ENCODE results near the gene SPSB1. TPM values are rescaled to one million over a fixed set of nuclear protein-coding genes. Genes with fewer than 3 reads are reported as not detected.

The SPSB1 gene
- total and polyA plus RNA-seq, 2 experiments from 2014 or later, result 2.4 to 6.8 TPM

GRCh38 chr1:9368356-9368755 lies 75.7 kb downstream of the SPSB1 start:
- Histone ChIP-seq H3K4me3 (no peak overlapping the region), H3K4me2 (no peak overlapping the region), H3K27ac (ENCODE audit: low read depth) (no peak overlapping the region), H3K9me2 (ENCODE audit: insufficient read depth) (no peaks in the 10 kb centered on the region), H3F3A (replicated peaks; ENCODE audit: low read depth) (no peaks in the 10 kb centered on the region), H4K20me1 (replicated peaks; ENCODE audit: insufficient read depth) (no peaks in the 10 kb centered on the region; the same call in 1 of the 2 replicates), H3K79me2 (replicated peaks; ENCODE audit: insufficient read depth) (no peaks in the 10 kb centered on the region), H2AFZ (no peak overlapping the region), H3K4me1 (ENCODE audit: insufficient read depth) (no peaks in the 10 kb centered on the region), H3K36me3 (ENCODE audit: insufficient read depth) (no peaks in the 10 kb centered on the region), H3K27me3 (ENCODE audit: insufficient read depth) (no peaks in the 10 kb centered on the region)
- DNase-seq (ENCODE audit: low spot score), result no peak
- TF ChIP-seq ZNF114 (CRISPR knock-in tag; IDR thresholded peaks at IDR 0.05), result no peak
- TF ChIP-seq, protein P1, sequence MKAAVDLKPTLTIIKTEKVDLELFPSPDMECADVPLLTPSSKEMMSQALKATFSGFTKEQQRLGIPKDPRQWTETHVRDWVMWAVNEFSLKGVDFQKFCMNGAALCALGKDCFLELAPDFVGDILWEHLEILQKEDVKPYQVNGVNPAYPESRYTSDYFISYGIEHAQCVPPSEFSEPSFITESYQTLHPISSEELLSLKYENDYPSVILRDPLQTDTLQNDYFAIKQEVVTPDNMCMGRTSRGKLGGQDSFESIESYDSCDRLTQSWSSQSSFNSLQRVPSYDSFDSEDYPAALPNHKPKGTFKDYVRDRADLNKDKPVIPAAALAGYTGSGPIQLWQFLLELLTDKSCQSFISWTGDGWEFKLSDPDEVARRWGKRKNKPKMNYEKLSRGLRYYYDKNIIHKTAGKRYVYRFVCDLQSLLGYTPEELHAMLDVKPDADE (IDR thresholded peaks at IDR 0.05), result no peak
- no peak for TF ChIP-seq STAT1 (IDR thresholded peaks at IDR 0.05; ENCODE audit: unreplicated experiment)
- no peak for TF ChIP-seq ZNF331 (CRISPR knock-in tag; IDR thresholded peaks at IDR 0.05; ENCODE audit: low read depth)
- no peak for TF ChIP-seq CREB1 (CRISPR knock-in tag; IDR thresholded peaks at IDR 0.05; ENCODE audit: low read depth)
- no peak for TF ChIP-seq EZH2phosphoT487 (IDR thresholded peaks at IDR 0.05; ENCODE audit: unreplicated experiment)
- no peak for TF ChIP-seq REST (IDR thresholded peaks at IDR 0.05; ENCODE audit: unreplicated experiment)
- TF ChIP-seq, protein P2, sequence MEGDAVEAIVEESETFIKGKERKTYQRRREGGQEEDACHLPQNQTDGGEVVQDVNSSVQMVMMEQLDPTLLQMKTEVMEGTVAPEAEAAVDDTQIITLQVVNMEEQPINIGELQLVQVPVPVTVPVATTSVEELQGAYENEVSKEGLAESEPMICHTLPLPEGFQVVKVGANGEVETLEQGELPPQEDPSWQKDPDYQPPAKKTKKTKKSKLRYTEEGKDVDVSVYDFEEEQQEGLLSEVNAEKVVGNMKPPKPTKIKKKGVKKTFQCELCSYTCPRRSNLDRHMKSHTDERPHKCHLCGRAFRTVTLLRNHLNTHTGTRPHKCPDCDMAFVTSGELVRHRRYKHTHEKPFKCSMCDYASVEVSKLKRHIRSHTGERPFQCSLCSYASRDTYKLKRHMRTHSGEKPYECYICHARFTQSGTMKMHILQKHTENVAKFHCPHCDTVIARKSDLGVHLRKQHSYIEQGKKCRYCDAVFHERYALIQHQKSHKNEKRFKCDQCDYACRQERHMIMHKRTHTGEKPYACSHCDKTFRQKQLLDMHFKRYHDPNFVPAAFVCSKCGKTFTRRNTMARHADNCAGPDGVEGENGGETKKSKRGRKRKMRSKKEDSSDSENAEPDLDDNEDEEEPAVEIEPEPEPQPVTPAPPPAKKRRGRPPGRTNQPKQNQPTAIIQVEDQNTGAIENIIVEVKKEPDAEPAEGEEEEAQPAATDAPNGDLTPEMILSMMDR (conservative IDR thresholded peaks at IDR 0.05; ENCODE audit: low read depth in 2 of 2), result no peak
- TF ChIP-seq EZH2 (IDR thresholded peaks at IDR 0.05; ENCODE audit: low read depth, unreplicated experiment), result no peak
- TF ChIP-seq NANOG (IDR thresholded peaks at IDR 0.05; ENCODE audit: borderline replicate concordance), result no peak
- TF ChIP-seq, protein P3, sequence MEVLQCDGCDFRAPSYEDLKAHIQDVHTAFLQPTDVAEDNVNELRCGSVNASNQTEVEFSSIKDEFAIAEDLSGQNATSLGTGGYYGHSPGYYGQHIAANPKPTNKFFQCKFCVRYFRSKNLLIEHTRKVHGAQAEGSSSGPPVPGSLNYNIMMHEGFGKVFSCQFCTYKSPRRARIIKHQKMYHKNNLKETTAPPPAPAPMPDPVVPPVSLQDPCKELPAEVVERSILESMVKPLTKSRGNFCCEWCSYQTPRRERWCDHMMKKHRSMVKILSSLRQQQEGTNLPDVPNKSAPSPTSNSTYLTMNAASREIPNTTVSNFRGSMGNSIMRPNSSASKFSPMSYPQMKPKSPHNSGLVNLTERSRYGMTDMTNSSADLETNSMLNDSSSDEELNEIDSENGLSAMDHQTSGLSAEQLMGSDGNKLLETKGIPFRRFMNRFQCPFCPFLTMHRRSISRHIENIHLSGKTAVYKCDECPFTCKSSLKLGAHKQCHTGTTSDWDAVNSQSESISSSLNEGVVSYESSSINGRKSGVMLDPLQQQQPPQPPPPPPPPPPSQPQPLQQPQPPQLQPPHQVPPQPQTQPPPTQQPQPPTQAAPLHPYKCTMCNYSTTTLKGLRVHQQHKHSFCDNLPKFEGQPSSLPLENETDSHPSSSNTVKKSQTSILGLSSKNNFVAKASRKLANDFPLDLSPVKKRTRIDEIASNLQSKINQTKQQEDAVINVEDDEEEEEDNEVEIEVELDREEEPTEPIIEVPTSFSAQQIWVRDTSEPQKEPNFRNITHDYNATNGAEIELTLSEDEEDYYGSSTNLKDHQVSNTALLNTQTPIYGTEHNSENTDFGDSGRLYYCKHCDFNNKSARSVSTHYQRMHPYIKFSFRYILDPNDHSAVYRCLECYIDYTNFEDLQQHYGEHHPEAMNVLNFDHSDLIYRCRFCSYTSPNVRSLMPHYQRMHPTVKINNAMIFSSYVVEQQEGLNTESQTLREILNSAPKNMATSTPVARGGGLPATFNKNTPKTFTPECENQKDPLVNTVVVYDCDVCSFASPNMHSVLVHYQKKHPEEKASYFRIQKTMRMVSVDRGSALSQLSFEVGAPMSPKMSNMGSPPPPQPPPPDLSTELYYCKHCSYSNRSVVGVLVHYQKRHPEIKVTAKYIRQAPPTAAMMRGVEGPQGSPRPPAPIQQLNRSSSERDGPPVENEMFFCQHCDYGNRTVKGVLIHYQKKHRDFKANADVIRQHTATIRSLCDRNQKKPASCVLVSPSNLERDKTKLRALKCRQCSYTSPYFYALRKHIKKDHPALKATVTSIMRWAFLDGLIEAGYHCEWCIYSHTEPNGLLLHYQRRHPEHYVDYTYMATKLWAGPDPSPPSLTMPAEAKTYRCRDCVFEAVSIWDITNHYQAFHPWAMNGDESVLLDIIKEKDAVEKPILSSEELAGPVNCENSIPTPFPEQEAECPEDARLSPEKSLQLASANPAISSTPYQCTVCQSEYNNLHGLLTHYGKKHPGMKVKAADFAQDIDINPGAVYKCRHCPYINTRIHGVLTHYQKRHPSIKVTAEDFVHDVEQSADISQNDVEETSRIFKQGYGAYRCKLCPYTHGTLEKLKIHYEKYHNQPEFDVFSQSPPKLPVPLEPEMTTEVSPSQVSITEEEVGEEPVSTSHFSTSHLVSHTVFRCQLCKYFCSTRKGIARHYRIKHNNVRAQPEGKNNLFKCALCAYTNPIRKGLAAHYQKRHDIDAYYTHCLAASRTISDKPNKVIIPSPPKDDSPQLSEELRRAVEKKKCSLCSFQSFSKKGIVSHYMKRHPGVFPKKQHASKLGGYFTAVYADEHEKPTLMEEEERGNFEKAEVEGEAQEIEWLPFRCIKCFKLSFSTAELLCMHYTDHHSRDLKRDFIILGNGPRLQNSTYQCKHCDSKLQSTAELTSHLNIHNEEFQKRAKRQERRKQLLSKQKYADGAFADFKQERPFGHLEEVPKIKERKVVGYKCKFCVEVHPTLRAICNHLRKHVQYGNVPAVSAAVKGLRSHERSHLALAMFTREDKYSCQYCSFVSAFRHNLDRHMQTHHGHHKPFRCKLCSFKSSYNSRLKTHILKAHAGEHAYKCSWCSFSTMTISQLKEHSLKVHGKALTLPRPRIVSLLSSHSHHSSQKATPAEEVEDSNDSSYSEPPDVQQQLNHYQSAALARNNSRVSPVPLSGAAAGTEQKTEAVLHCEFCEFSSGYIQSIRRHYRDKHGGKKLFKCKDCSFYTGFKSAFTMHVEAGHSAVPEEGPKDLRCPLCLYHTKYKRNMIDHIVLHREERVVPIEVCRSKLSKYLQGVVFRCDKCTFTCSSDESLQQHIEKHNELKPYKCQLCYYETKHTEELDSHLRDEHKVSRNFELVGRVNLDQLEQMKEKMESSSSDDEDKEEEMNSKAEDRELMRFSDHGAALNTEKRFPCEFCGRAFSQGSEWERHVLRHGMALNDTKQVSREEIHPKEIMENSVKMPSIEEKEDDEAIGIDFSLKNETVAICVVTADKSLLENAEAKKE (CRISPR knock-in tag; IDR thresholded peaks at IDR 0.05), result no peak
- TF ChIP-seq JUNB (IDR thresholded peaks at IDR 0.05; ENCODE audit: unreplicated experiment), result no peak
- TF ChIP-seq POLR2AphosphoS5 (IDR thresholded peaks at IDR 0.05; ENCODE audit: low read depth), result no peak
- H3K9me3 Mint-ChIP-seq, result no peaks in the 10 kb centered on the region
- H3K27ac Mint-ChIP-seq, result no peak overlapping the region
- no peaks in the 10 kb centered on the region for H3K36me3 Mint-ChIP-seq (ENCODE audit: low read depth)
- ATAC-seq, result no peak
- H3K27me3 Mint-ChIP-seq (ENCODE audit: insufficient read depth, low read depth, poor library complexity), result peaks cover 12% of the 10 kb centered on the region
- no peak overlapping the region for H3K4me3 Mint-ChIP-seq
- H3K4me1 Mint-ChIP-seq, result peaks cover 7% of the 10 kb centered on the region; the same call in 2 of the 3 replicates

Data from GM23338 (cell line).